ENCODE measurements around the gene YEATS4.

The YEATS4 gene

GRCh38 chr12:69433653-69434052, 74.1 kb downstream of the YEATS4 start:
- DNase-seq (ENCODE audit: low read depth), result no peak

DNA sequence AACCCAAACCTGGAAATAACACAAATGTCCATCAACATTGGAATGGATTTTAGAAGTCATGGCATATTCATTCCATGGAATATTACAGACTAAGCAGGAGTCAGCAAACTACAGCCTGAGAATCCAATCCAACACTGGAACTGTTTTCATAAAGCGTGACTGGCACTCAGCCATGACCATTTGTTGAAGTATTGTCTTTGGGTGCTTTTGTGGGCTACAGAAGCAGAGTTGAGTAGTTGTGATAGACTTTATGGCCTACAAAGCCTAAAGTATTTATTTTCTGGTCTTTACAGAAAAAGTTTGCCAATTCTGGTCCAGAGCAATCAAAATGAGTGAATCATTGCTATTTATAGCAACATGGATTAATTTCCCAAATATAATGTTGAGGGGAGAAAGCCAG, 76.1 kb downstream of the YEATS4 start:
- no peak for DNase-seq (ENCODE audit: low read depth)

- DNase-seq (ENCODE audit: low read depth), result no peak
Measured at GRCh38 chr12:69437073-69437472, 77.5 kb downstream of the YEATS4 start.

GRCh38 chr12:69438539-69438938, 79.0 kb downstream of the YEATS4 start:
- no peak for DNase-seq (ENCODE audit: low read depth)

- DNase-seq (ENCODE audit: low read depth), result no peak
Measured at GRCh38 chr12:69440016-69440415, 80.5 kb downstream of the YEATS4 start.

Data from T follicular helper cell (primary cell).